CD4-positive, alpha-beta T cell treated with Interferon gamma for 1 hour (primary cell): ENCODE data around the gene ABLIM1.

Source experiments
- DNase-seq: peaks from one replicate; pipeline ENCODE4 v3.0.0-alpha.2; 2020

Gene ABLIM1

GRCh38 chr10:114678820-114679219 lies 20.7 kb upstream of the ABLIM1 start:
- DNase-seq: no peak

- DNase-seq: no peak
These were observed 20.3 kb upstream of the ABLIM1 start for GRCh38 chr10:114678336-114678735.

- no peak for DNase-seq
These were observed 16.3 kb upstream of the ABLIM1 start for GRCh38 chr10:114674346-114674745.

GRCh38 chr10:114669648-114670047 lies 11.6 kb upstream of the ABLIM1 start:
- no peak for DNase-seq

- DNase-seq: no peak
These were observed 10.5 kb upstream of the ABLIM1 start for GRCh38 chr10:114668375-114669080.

- DNase-seq: no peak
These were observed 7.8 kb upstream of the ABLIM1 start for GRCh38 chr10:114665873-114666272.

GRCh38 chr10:114665406-114665805 lies 7.3 kb upstream of the ABLIM1 start:
- no peak for DNase-seq

- DNase-seq: no peak
These were observed 6.1 kb upstream of the ABLIM1 start for GRCh38 chr10:114664127-114664526.

GRCh38 chr10:114663626-114664025 lies 5.6 kb upstream of the ABLIM1 start:
- no peak for DNase-seq

GRCh38 chr10:114662646-114663217 lies 4.7 kb upstream of the ABLIM1 start:
- no peak for DNase-seq

GRCh38 chr10:114661212-114661880 lies 3.3 kb upstream of the ABLIM1 start:
- DNase-seq: no peak

- no peak for DNase-seq
These were observed 2.4 kb downstream of the ABLIM1 start for GRCh38 chr10:114655671-114656070.

GRCh38 chr10:114654822-114655575 lies 3.1 kb downstream of the ABLIM1 start:
- DNase-seq: no peak

- no peak for DNase-seq
These were observed 4.1 kb downstream of the ABLIM1 start for GRCh38 chr10:114653926-114654325.

GRCh38 chr10:114652402-114653368 lies 5.4 kb downstream of the ABLIM1 start:
- DNase-seq: no peak

GRCh38 chr10:114650831-114651230 lies 7.2 kb downstream of the ABLIM1 start:
- DNase-seq: no peak

GRCh38 chr10:114650266-114650665 lies 7.8 kb downstream of the ABLIM1 start:
- no peak for DNase-seq

- no peak for DNase-seq
These were observed 8.7 kb downstream of the ABLIM1 start for GRCh38 chr10:114649217-114649903.

- DNase-seq: no peak
These were observed 9.7 kb downstream of the ABLIM1 start for GRCh38 chr10:114648368-114648767.

- DNase-seq: no peak
These were observed 10.4 kb downstream of the ABLIM1 start for GRCh38 chr10:114647545-114648138.

- DNase-seq: no peak
These were observed 11.6 kb downstream of the ABLIM1 start for GRCh38 chr10:114646426-114646825.
